GM19043 (cell line): ENCODE results near the gene TSSK1B.
"Not testable (repeated sequence)": the region's sequence is repeated elsewhere in the genome, so short reads cannot be mapped to it uniquely, and the experiment has no call there.

Experiments used
- ATAC-seq: cut with Tn5 transposase; IDR thresholded peaks from one replicate; pipeline ENCODE4 v1.9.1; 2021; ENCODE audit warnings: low read depth; ENCODE audit not compliant: unreplicated experiment

TSSK1B gene

GRCh38 chr5:113405530-113405929 lies 29.3 kb downstream of the TSSK1B start:
- ATAC-seq, result no peak

GRCh38 chr5:113404269-113404668 lies 30.5 kb downstream of the TSSK1B start:
- no peak for ATAC-seq

DNA sequence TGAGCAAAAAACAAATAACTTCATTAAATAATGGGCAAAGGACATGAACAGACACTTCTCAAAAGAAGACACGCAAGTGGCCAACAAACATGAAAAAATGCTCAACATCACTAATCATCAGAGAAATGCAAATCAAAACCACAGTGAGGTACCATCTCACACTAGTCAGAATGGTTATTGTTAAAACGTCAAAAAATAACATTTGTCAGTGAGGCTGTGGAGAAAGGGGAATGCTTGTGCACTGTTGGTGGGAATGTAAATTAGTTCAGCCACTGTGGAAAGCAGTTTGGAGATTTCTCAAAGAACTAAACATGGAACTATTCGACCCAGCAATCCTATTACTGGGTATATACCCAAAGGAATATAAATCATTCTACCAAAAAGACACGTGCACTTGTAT lies 36.8 kb downstream of the TSSK1B start:
- ATAC-seq, result not testable (repeated sequence)

- no peak for ATAC-seq
These were observed 37.7 kb downstream of the TSSK1B start for GRCh38 chr5:113397046-113397445.

DNA sequence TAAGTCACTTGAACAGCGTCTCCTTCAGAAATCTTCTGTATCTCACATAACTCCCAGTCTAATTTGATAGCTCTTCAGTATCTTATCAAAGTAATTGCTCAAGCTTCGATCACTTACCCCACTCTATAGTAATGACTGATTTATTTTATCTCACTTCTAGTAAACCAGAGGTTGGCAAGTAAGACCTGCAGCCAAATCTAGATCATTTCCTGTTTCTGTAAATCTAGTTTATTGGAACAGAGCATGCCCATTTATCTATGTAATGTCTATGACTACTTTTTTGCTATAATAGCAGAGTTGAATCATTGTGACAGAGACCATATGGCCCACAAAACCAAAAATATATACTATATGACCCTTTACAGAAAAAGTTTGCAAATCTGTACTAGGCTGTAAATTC lies 40.1 kb downstream of the TSSK1B start:
- no peak for ATAC-seq

GRCh38 chr5:113390224-113390623 lies 44.6 kb downstream of the TSSK1B start:
- ATAC-seq, result no peak

DNA sequence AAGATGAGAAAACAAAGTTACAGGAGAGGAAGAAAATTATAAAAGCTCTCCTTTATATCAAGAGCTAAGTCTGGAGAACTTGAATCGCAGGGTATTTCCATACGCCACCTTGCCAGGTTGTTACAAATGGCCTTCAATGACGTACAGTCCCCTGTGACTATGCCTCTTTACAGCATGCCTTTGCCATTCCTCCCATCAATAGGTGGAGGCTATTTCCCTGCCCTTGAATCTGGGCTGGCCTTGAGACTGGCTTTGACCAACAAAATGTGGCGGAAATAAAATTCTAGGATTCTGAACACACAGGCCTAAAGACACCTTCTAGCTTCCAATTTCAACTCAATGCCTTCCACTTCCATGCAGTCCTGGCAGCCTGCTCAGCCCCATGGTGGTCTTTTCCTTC lies 45.7 kb downstream of the TSSK1B start:
- no peak for ATAC-seq

DNA sequence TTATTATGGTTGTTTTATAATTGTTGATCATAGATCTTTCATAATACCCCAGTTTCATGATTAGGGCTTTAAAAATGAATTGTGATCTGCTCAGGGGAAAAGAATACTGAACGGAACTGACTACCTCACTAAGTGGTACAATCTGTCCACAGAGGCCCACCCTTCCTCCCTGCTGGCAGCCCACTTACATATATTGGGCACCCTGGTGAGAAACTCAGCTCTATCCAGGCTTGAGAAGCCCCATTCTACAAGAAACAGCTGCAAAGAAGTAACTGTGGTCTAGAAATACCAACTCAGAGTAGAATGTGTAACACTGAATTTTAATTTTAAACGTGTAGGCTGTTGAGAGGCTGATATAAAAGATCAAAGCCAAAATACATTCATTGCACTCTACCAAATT lies 46.9 kb downstream of the TSSK1B start:
- no peak for ATAC-seq

GRCh38 chr5:113384782-113385285 lies 50.0 kb downstream of the TSSK1B start:
- no peak for ATAC-seq

DNA sequence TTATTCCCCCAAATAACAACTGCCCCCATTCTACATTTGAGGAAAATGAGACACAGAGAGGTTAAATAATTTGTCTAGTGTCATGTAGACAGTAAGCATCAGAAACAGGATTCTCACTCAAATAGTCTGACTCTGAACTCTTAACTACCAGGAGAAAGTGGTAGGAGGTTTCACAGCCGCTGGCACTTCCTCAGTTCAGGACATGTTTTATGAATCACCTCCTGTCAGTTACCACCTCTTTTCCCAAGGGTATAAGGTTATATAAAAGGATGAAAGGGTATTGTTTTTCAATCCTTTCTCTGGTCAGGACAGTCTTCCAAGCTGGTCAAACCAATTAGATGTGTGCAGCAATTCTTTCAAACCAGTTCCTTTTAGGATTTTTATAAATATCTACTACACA lies 52.1 kb downstream of the TSSK1B start:
- ATAC-seq, result no peak
